GM23338 (cell line): ENCODE data around the gene PTPRJ.

ENCODE experiments used
- CREB1 ChIP-seq: fragments of 250-450 bp; sonication (Bioruptor Pico); IDR thresholded peaks from 2 replicates; pipeline ENCODE4 v1.5.0; 2020; ENCODE audit warnings: low read depth, mild to moderate bottlenecking, moderate library complexity
- EZH2 ChIP-seq: fragments of 200-600 bp; sonication (generic); IDR thresholded peaks from one replicate; pipeline ENCODE4 v1.8.0; 2017; ENCODE audit warnings: antibody characterized with exemption, mild to moderate bottlenecking, low read depth; ENCODE audit not compliant: unreplicated experiment
- EZH2phosphoT487 ChIP-seq: fragments of 200-600 bp; sonication (generic); IDR thresholded peaks from one replicate; pipeline ENCODE4 v1.8.1; 2018; ENCODE audit warnings: antibody characterized with exemption; ENCODE audit not compliant: unreplicated experiment
- JUNB ChIP-seq: IDR thresholded peaks from one replicate; pipeline ENCODE4 v1.6.1; 2016; ENCODE audit warnings: antibody characterized with exemption; ENCODE audit not compliant: unreplicated experiment
- NANOG ChIP-seq: IDR thresholded peaks from 2 replicates; pipeline ENCODE4 v1.6.1; 2016; ENCODE audit warnings: antibody characterized with exemption, borderline replicate concordance
- POLR2AphosphoS5 ChIP-seq: IDR thresholded peaks from 2 replicates; pipeline ENCODE4 v1.6.1; 2016; ENCODE audit warnings: antibody characterized with exemption, low read depth
- STAT1 ChIP-seq: IDR thresholded peaks from one replicate; pipeline ENCODE4 v1.6.1; 2016; ENCODE audit warnings: antibody characterized with exemption; ENCODE audit not compliant: unreplicated experiment
- ZNF114 ChIP-seq: fragments of 250-450 bp; sonication (Bioruptor Pico); IDR thresholded peaks from 2 replicates; pipeline ENCODE4 v1.5.0; 2020; ENCODE audit warnings: mild to moderate bottlenecking, moderate library complexity
- ZNF331 ChIP-seq: fragments of 250-450 bp; sonication (Bioruptor Pico); IDR thresholded peaks from 2 replicates; pipeline ENCODE4 v1.5.0; 2020; ENCODE audit warnings: low read depth, mild to moderate bottlenecking, moderate library complexity
- TF ChIP-seq, protein P1 (sequence below), 2 experiments: fragments of 200-600 bp in 1 of 2; sonication (generic) in 1 of 2; conservative IDR thresholded peaks; 2 replicates each; pipeline versions ENCODE4 v1.5.1 to v1.6.1; 2016 to 2017; ENCODE audit warnings: antibody characterized with exemption in 2 of 2, low read depth in 2 of 2, mild to moderate bottlenecking in 2 of 2, moderate library complexity in 1 of 2
- TF ChIP-seq, protein P2 (sequence below): IDR thresholded peaks from 2 replicates; pipeline ENCODE4 v1.6.1; 2016; ENCODE audit warnings: antibody characterized with exemption
- TF ChIP-seq, protein P3 (sequence below): IDR thresholded peaks from one replicate; pipeline ENCODE4 v1.6.1; 2018; ENCODE audit warnings: antibody characterized with exemption; ENCODE audit not compliant: unreplicated experiment
- TF ChIP-seq, protein P4 (sequence below): fragments of 250-450 bp; sonication (Bioruptor Pico); IDR thresholded peaks from 2 replicates; pipeline ENCODE4 v1.5.0; 2020; ENCODE audit warnings: mild to moderate bottlenecking, moderate library complexity

DNA sequence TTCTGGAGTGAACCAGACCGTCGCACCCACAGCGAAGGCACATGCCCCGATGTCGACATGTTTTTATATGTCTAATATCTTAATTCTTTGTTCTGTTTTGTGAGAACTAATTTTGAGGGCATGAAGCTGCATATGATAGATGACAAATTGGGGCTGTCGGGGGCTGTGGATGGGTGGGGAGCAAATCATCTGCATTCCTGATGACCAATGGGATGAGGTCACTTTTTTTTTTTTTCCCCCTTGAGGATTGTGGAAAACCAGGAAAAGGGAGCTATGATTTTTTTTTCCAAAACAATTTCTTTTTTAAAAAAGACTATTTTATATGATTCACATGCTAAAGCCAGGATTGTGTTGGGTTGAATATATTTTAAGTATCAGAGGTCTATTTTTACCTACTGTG lies 187.0 kb downstream of the PTPRJ start:
- TF ChIP-seq, protein P1, sequence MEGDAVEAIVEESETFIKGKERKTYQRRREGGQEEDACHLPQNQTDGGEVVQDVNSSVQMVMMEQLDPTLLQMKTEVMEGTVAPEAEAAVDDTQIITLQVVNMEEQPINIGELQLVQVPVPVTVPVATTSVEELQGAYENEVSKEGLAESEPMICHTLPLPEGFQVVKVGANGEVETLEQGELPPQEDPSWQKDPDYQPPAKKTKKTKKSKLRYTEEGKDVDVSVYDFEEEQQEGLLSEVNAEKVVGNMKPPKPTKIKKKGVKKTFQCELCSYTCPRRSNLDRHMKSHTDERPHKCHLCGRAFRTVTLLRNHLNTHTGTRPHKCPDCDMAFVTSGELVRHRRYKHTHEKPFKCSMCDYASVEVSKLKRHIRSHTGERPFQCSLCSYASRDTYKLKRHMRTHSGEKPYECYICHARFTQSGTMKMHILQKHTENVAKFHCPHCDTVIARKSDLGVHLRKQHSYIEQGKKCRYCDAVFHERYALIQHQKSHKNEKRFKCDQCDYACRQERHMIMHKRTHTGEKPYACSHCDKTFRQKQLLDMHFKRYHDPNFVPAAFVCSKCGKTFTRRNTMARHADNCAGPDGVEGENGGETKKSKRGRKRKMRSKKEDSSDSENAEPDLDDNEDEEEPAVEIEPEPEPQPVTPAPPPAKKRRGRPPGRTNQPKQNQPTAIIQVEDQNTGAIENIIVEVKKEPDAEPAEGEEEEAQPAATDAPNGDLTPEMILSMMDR (conservative IDR thresholded peaks at IDR 0.05; ENCODE audit: low read depth in 2 of 2), result no peak
- TF ChIP-seq JUNB (no peak), ZNF114 (CRISPR knock-in tag) (no peak), POLR2AphosphoS5 (no peak), CREB1 (CRISPR knock-in tag) (no peak), STAT1 (no peak), EZH2phosphoT487 (no peak), EZH2 (no peak), ZNF331 (no peak), NANOG (no peak)
- TF ChIP-seq, protein P2, sequence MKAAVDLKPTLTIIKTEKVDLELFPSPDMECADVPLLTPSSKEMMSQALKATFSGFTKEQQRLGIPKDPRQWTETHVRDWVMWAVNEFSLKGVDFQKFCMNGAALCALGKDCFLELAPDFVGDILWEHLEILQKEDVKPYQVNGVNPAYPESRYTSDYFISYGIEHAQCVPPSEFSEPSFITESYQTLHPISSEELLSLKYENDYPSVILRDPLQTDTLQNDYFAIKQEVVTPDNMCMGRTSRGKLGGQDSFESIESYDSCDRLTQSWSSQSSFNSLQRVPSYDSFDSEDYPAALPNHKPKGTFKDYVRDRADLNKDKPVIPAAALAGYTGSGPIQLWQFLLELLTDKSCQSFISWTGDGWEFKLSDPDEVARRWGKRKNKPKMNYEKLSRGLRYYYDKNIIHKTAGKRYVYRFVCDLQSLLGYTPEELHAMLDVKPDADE, result no peak
- TF ChIP-seq, protein P3, sequence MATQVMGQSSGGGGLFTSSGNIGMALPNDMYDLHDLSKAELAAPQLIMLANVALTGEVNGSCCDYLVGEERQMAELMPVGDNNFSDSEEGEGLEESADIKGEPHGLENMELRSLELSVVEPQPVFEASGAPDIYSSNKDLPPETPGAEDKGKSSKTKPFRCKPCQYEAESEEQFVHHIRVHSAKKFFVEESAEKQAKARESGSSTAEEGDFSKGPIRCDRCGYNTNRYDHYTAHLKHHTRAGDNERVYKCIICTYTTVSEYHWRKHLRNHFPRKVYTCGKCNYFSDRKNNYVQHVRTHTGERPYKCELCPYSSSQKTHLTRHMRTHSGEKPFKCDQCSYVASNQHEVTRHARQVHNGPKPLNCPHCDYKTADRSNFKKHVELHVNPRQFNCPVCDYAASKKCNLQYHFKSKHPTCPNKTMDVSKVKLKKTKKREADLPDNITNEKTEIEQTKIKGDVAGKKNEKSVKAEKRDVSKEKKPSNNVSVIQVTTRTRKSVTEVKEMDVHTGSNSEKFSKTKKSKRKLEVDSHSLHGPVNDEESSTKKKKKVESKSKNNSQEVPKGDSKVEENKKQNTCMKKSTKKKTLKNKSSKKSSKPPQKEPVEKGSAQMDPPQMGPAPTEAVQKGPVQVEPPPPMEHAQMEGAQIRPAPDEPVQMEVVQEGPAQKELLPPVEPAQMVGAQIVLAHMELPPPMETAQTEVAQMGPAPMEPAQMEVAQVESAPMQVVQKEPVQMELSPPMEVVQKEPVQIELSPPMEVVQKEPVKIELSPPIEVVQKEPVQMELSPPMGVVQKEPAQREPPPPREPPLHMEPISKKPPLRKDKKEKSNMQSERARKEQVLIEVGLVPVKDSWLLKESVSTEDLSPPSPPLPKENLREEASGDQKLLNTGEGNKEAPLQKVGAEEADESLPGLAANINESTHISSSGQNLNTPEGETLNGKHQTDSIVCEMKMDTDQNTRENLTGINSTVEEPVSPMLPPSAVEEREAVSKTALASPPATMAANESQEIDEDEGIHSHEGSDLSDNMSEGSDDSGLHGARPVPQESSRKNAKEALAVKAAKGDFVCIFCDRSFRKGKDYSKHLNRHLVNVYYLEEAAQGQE, result no peak
- TF ChIP-seq, protein P4, sequence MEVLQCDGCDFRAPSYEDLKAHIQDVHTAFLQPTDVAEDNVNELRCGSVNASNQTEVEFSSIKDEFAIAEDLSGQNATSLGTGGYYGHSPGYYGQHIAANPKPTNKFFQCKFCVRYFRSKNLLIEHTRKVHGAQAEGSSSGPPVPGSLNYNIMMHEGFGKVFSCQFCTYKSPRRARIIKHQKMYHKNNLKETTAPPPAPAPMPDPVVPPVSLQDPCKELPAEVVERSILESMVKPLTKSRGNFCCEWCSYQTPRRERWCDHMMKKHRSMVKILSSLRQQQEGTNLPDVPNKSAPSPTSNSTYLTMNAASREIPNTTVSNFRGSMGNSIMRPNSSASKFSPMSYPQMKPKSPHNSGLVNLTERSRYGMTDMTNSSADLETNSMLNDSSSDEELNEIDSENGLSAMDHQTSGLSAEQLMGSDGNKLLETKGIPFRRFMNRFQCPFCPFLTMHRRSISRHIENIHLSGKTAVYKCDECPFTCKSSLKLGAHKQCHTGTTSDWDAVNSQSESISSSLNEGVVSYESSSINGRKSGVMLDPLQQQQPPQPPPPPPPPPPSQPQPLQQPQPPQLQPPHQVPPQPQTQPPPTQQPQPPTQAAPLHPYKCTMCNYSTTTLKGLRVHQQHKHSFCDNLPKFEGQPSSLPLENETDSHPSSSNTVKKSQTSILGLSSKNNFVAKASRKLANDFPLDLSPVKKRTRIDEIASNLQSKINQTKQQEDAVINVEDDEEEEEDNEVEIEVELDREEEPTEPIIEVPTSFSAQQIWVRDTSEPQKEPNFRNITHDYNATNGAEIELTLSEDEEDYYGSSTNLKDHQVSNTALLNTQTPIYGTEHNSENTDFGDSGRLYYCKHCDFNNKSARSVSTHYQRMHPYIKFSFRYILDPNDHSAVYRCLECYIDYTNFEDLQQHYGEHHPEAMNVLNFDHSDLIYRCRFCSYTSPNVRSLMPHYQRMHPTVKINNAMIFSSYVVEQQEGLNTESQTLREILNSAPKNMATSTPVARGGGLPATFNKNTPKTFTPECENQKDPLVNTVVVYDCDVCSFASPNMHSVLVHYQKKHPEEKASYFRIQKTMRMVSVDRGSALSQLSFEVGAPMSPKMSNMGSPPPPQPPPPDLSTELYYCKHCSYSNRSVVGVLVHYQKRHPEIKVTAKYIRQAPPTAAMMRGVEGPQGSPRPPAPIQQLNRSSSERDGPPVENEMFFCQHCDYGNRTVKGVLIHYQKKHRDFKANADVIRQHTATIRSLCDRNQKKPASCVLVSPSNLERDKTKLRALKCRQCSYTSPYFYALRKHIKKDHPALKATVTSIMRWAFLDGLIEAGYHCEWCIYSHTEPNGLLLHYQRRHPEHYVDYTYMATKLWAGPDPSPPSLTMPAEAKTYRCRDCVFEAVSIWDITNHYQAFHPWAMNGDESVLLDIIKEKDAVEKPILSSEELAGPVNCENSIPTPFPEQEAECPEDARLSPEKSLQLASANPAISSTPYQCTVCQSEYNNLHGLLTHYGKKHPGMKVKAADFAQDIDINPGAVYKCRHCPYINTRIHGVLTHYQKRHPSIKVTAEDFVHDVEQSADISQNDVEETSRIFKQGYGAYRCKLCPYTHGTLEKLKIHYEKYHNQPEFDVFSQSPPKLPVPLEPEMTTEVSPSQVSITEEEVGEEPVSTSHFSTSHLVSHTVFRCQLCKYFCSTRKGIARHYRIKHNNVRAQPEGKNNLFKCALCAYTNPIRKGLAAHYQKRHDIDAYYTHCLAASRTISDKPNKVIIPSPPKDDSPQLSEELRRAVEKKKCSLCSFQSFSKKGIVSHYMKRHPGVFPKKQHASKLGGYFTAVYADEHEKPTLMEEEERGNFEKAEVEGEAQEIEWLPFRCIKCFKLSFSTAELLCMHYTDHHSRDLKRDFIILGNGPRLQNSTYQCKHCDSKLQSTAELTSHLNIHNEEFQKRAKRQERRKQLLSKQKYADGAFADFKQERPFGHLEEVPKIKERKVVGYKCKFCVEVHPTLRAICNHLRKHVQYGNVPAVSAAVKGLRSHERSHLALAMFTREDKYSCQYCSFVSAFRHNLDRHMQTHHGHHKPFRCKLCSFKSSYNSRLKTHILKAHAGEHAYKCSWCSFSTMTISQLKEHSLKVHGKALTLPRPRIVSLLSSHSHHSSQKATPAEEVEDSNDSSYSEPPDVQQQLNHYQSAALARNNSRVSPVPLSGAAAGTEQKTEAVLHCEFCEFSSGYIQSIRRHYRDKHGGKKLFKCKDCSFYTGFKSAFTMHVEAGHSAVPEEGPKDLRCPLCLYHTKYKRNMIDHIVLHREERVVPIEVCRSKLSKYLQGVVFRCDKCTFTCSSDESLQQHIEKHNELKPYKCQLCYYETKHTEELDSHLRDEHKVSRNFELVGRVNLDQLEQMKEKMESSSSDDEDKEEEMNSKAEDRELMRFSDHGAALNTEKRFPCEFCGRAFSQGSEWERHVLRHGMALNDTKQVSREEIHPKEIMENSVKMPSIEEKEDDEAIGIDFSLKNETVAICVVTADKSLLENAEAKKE (CRISPR knock-in tag), result no peak
